UCSD-AML1 (cell line): Measurements from ENCODE around the gene DAAM2.

ENCODE experiments used
- DNase-seq: peaks from one replicate; lab custom pipeline; 2025; ENCODE audit not compliant: unreplicated experiment; lab: John Stamatoyannopoulos, UW

The DAAM2 gene

DNA sequence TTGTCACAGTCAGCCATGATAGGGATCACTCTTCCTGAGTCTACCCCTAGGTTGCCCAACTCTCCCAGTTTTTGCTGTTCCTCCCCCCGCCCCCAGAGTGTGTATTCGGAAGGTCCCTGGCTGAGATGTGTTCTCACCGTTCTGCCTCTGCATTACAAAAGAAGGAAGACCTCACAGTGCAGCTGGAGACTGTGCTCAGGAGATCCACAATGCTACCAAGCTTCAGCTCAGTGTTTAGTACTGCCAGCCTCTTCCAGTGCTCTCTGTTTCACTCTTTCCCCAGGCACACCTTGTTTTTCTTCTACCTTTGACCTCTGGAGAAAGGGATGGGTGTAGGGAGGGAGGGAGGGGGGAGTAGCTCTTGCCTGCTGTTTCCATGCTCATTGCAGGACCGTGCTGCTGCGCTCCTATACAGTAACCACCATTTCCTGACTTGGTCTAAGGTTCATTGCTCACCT is 155.5 kb downstream of the DAAM2 start:
- no peak for DNase-seq

DNA sequence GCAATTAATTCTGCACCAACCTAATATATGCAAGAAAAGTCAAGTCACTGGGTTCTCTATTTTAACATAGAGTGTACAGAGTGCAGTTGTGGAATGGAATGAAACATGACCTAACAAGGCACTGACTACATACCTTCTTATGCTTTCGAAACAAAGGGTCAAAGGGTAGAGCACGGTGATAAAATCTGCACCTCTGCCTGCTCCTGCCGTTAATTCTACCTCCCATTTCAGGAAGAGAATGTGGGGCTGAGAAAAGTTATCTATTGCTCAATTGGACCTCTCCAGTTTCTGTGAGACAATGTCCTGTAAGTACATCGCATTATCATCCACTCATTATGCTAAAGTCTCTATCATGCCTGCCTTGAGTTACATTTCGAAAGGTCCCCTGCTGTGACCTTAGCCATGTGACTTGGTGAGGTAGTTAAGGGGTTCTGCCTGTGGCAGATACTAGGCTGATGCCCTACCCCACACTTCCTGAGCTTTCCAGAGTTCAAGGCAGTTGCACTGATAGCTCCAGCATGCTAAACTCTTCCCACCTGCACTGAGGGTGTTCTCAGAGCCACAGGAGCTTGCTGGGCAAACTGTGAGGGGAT is 156.1 kb downstream of the DAAM2 start:
- no peak for DNase-seq

DNA sequence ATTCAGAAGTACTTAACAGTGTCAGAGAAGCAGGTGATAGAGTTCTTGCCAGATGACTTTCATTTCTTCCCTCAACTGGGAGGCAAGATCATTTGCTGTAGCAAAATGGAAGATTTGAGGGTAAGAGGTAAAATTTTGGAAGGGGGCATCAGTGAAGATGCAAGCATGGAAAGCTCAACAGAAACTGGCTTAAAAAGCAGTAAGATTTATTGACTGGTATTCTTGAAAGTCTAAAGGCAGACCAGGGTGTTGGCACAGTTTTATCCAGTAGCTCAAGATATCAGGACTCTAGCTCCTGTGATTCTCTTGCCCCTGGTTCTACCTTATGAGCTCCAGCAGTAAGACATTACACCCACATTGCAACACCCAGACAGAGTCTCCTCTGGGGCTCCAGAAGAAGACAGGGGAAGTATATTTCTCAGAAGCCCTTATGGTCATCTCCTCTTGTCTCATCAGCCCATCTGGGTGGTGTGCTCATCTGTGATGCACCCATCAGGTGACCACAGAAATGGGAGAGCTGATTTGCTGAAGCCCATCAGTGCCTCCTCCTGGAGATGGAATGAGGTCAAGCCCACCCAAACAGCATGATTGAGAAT is 158.0 kb downstream of the DAAM2 start:
- DNase-seq, result no peak

DNA sequence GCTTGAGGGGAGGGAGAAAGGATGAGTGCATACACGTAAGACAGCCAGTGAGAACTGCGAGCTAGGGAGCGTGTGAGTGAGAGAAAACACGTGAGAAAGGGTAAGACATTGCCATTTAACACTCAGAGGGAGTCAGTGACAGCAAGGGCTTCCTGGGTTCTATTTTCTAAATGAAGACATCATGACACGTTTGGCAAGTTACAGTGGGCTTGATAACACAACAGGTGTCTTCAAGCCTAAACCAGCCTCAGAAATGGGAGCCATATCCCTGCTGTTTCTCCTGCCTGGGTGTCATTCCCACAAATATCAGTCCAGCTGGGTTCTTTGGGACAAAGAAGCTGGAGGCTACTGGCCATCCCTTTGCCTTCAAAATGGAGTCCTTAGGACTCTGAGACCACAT is 159.0 kb downstream of the DAAM2 start:
- no peak for DNase-seq

DNA sequence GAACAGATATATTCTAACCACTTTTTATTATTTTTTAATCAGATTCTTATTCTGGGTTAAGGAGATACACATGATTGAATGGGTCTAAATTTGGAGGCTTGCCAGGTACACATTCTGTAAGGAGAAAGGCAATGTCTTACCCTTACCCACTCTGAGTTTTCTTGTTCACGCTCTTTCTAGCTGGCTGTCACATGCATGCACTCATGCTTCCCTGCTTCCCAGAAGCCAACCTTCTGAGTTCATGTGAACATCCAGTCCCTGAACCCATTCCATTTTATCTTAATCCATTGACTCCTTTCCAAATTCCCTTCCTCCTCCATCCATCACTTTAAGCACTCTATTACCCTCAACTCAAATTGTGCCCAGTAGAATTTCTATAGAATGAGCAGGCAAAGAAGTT is 159.5 kb downstream of the DAAM2 start:
- DNase-seq, result no peak

DNA sequence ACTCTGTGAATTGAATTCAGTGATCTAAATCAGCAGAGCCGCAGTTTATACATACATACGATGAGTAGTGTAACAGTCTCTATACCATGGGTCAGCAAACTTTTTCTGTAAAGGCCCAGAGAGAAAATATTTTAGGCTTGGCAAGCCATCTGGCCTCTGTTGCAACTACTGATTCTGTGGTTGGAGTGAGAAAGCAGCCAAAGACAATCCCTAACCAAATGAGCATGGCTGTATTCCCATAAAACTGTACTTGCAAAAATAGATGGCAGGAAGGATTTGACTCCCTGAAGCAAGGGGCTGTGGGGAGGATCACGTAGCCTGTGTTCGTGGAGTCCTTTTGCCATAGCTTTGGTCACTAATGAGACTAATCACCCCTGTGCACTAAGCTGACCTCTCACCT is 160.0 kb downstream of the DAAM2 start:
- no peak for DNase-seq

DNA sequence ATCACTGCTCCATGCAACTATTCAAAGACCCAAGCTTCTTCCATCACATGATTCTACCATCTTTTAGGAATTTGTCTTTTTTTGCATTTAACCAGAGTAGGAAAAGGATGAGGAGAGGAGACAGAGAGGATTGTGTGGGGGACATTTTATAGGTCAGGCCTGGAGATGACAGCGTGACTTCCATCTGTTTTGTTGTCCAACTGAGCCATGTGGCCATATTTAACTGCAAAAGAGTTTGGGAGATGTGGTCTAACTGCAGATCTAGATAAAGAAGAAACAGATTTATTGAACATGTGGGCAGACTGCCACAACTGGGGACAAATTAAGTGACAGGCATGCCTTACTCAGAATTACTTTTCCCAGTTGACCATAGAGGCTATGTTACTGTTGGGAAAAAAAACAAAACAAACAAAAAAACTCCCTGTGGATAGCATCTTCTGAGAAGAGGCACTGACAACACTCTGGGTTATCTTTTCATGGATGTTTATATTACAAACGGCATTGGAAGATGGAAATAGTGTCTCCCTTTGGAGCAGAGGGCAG is 161.0 kb downstream of the DAAM2 start:
- no peak for DNase-seq
